Skeletal muscle satellite cell (primary cell): ENCODE measurements around the gene RPS6KA2.

Experiments
- H3K27me3 ChIP-seq: 2 replicates; pipeline ENCODE4 v1.7.0; 2013; ENCODE audit warnings: low read length; ENCODE audit not compliant: control insufficient read depth, insufficient read depth
- H3K36me3 ChIP-seq: 2 replicates; pipeline ENCODE4 v1.7.0; 2013; ENCODE audit warnings: mild to moderate bottlenecking, control low read depth, low read length; ENCODE audit not compliant: insufficient read depth
- H3K4me1 ChIP-seq: 2 replicates; pipeline ENCODE4 v1.7.0; 2013; ENCODE audit warnings: low read length; ENCODE audit not compliant: control insufficient read depth, insufficient read depth
- H3K4me2 ChIP-seq: 2 replicates; pipeline ENCODE4 v1.7.0; 2013; ENCODE audit warnings: mild to moderate bottlenecking, low read length
- H3K4me3 ChIP-seq: 2 replicates; pipeline ENCODE4 v1.7.0; 2013; ENCODE audit warnings: low read length
- H3K9ac ChIP-seq: 2 replicates; pipeline ENCODE4 v1.7.0; 2013; ENCODE audit warnings: mild to moderate bottlenecking, low read depth, low read length, moderate library complexity
- H3K9me3 ChIP-seq: replicated peaks from 2 replicates; pipeline ENCODE4 v1.7.0; 2013; ENCODE audit warnings: mild to moderate bottlenecking, control low read depth, low read length

Gene RPS6KA2

DNA sequence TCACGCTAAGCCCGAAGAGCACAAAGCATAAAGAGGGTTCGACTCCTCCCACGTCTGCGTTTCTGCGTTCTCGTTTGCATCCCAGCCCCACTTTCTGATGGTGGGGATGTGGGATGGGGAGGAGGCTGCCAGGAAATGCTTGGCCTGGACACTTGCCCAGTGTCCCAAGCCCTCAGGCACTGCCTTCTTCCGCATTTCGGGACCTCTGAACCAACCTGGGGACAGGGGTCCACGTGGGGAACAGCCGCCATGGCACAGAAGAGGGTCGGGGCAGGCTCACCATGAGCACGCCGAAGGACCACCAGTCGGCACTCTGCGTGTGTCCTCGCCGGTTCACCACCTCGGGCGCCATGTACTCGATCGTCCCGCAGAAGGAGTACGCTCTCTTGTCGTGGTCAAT, 128.8 kb downstream of the RPS6KA2 start:
- H3K4me2 ChIP-seq: no peak overlapping the region
- H3K27me3 ChIP-seq: no peaks in the 10 kb centered on the region
- no peaks in the 10 kb centered on the region for H3K9me3 ChIP-seq
- H3K36me3 ChIP-seq: peaks cover 90% of the 10 kb centered on the region
- H3K9ac ChIP-seq: no peak overlapping the region
- peaks cover 6% of the 10 kb centered on the region for H3K4me1 ChIP-seq
- no peak overlapping the region for H3K4me3 ChIP-seq

GRCh38 chr6:166497087-166497899, 129.8 kb downstream of the RPS6KA2 start:
- no peaks in the 10 kb centered on the region for H3K27me3 ChIP-seq
- H3K9ac ChIP-seq: no peak overlapping the region
- no peak overlapping the region for H3K4me2 ChIP-seq
- H3K4me1 ChIP-seq: peaks cover 6% of the 10 kb centered on the region
- H3K9me3 ChIP-seq: no peaks in the 10 kb centered on the region
- no peak overlapping the region for H3K4me3 ChIP-seq
- H3K36me3 ChIP-seq: peaks cover 87% of the 10 kb centered on the region

- no peaks in the 10 kb centered on the region for H3K9me3 ChIP-seq
- peaks cover 88% of the 10 kb centered on the region for H3K36me3 ChIP-seq
- H3K4me1 ChIP-seq: peaks cover 6% of the 10 kb centered on the region
- H3K4me3 ChIP-seq: no peak overlapping the region
- H3K27me3 ChIP-seq: no peaks in the 10 kb centered on the region
- H3K9ac ChIP-seq: no peak overlapping the region
- H3K4me2 ChIP-seq: no peak overlapping the region
Measured at GRCh38 chr6:166496460-166496859, 130.6 kb downstream of the RPS6KA2 start.

- H3K9me3 ChIP-seq: no peaks in the 10 kb centered on the region
- H3K36me3 ChIP-seq: peaks cover 88% of the 10 kb centered on the region
- H3K4me1 ChIP-seq: peaks cover 11% of the 10 kb centered on the region
Measured at GRCh38 chr6:166495487-166496314, 131.3 kb downstream of the RPS6KA2 start.

GRCh38 chr6:166494757-166495486, 132.1 kb downstream of the RPS6KA2 start:
- Histone ChIP-seq H3K4me2 (no peak overlapping the region), H3K9me3 (no peaks in the 10 kb centered on the region), H3K36me3 (peaks cover 88% of the 10 kb centered on the region), H3K27me3 (no peaks in the 10 kb centered on the region), H3K9ac (no peak overlapping the region), H3K4me1 (peaks cover 11% of the 10 kb centered on the region), H3K4me3 (no peak overlapping the region)

More at GRCh38 chr6:166495487-166496314, 131.3 kb downstream of the RPS6KA2 start:
- no peak overlapping the region for H3K9ac ChIP-seq
- H3K4me2 ChIP-seq: no peak overlapping the region
- no peaks in the 10 kb centered on the region for H3K27me3 ChIP-seq
- H3K4me3 ChIP-seq: no peak overlapping the region

GRCh38 chr6:166494101-166494441, 133.0 kb downstream of the RPS6KA2 start:
- no peaks in the 10 kb centered on the region for H3K9me3 ChIP-seq
- H3K4me3 ChIP-seq: no peak overlapping the region
- H3K9ac ChIP-seq: no peak overlapping the region
- no peaks in the 10 kb centered on the region for H3K27me3 ChIP-seq
- H3K4me2 ChIP-seq: no peak overlapping the region
- H3K36me3 ChIP-seq: peaks cover 79% of the 10 kb centered on the region
- peaks cover 11% of the 10 kb centered on the region for H3K4me1 ChIP-seq

DNA sequence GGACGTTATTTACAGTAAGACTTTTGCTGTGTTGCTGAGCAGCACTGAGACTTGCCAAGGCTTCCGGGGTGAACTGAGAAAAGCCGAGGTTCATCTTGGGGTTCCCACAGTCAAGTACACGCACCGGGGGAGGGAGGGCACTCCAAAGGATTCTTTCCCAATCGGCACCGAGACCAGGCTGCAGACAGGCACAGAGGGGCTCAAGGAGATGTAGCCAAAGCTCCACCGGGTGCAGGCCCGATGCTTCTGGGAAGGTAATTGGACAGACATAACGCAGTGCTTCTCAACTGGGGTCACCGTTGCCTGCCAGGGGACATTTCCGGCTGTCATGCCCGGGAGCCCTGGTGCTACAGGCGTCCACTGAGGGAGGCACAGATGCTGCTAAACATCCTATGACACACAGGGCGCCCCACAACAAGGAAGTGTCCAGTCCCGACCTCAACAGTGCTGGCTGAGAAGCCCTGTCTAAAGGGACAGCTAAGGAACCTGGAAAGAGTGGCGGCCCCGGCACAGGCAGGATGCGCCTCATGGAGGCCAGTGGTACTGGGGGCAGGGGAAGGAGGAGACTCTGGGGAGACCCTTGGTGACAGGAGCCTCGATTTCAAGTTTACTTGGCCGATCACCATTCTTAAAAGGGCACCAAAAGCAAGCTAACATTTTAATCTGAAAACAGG, 133.5 kb downstream of the RPS6KA2 start:
- peaks cover 77% of the 10 kb centered on the region for H3K36me3 ChIP-seq
- H3K9me3 ChIP-seq: no peaks in the 10 kb centered on the region
- no peaks in the 10 kb centered on the region for H3K27me3 ChIP-seq
- H3K9ac ChIP-seq: no peak overlapping the region
- H3K4me2 ChIP-seq: no peak overlapping the region
- peaks cover 11% of the 10 kb centered on the region for H3K4me1 ChIP-seq
- H3K4me3 ChIP-seq: no peak overlapping the region

GRCh38 chr6:166492092-166492741, 134.8 kb downstream of the RPS6KA2 start:
- Histone ChIP-seq H3K4me2 (no peak overlapping the region), H3K4me1 (peaks cover 11% of the 10 kb centered on the region), H3K36me3 (peaks cover 79% of the 10 kb centered on the region), H3K9ac (no peak overlapping the region), H3K27me3 (no peaks in the 10 kb centered on the region), H3K4me3 (no peak overlapping the region), H3K9me3 (no peaks in the 10 kb centered on the region)

DNA sequence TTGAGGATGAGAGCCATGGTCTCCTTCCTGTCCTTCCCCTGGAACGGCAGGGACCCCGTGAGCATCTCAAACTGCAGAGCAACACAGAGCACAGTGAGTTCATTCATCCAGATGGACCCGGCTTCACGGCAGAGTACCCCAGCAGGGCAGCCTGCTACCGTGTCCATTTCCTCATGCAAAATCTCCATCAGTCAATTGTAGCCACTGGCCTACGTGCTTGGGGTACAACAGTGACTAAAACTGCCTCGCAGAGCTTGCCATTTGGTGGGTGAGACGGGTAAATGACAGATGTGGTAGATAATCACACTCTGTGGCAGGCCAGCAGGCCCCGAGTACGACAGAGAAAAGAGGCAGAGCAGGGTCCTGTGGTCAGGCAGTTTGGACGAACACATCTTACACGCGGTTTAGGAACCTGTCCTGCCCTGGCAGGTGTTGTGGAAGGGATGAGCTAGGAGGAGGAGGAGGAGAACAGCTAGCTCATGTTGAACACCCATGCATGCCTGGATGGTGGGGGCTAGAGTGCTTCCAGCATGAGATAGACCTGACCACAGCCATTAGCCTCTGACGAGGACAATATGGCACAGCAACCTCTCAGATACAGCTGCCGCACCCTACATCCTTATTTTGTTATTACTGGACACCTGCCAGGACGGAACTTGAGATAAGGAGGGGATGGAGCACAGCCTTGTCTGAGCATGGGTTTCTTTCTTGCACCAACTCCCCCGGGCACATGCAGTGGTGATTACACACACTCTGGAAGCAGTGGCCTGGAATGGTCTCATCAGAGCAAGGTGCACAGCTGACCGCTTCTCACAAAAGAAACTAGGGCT, 136.2 kb downstream of the RPS6KA2 start:
- Histone ChIP-seq H3K36me3 (peaks cover 83% of the 10 kb centered on the region), H3K9me3 (no peaks in the 10 kb centered on the region), H3K27me3 (no peaks in the 10 kb centered on the region), H3K4me1 (peaks cover 11% of the 10 kb centered on the region), H3K4me2 (no peak overlapping the region), H3K9ac (no peak overlapping the region), H3K4me3 (no peak overlapping the region)
